C4-2B (cell line): ENCODE results near the gene ZNF653.

Source experiments
- H3K27ac ChIP-seq: fragments of 450-650 bp; 2 replicates; pipeline ENCODE4 v1.5.1; 2017
- ZFX ChIP-seq: fragments of 450-650 bp; IDR thresholded peaks from 2 replicates; pipeline ENCODE4 v1.6.1; 2017
- TF ChIP-seq, protein P1 (sequence below): fragments of 450-650 bp; conservative IDR thresholded peaks from 2 replicates; pipeline ENCODE4 v1.5.1; 2017; ENCODE audit warnings: mild to moderate bottlenecking

ZNF653 gene

DNA sequence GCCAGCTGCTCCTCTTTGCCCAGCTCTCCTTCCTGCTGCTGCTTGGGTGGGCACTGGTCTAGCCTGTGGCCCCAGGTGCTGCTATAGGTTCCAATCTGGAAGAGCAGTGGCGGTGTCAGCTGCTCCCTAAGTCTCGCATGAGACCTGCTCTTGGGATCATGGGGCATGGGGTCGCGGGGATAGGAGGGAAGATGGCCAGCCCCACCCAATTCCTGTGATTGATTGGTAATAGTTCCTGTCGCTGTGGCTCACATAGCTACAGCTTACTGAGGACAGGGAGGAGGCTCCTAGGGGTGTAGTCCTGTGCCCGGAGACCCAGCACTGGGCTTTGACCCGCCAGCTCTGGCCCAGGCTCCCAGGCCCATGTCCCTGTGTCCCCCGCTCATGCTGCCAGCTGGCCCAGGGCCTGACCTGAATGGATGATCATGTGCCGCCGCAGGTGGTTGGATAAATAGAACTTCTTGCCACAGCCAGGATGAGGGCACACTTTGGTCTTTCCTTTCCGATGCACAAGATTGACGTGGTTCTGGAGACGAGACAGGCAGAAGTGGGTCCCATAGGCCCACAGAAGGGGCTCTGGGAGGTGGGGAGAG is 20.3 kb downstream of the ZNF653 start:
- H3K27ac ChIP-seq = 0 out of 2 replicates have a peak overlapping the region, but pooled peaks have one; percentile 1
- TF ChIP-seq ZFX = no peak
- TF ChIP-seq, protein P1, sequence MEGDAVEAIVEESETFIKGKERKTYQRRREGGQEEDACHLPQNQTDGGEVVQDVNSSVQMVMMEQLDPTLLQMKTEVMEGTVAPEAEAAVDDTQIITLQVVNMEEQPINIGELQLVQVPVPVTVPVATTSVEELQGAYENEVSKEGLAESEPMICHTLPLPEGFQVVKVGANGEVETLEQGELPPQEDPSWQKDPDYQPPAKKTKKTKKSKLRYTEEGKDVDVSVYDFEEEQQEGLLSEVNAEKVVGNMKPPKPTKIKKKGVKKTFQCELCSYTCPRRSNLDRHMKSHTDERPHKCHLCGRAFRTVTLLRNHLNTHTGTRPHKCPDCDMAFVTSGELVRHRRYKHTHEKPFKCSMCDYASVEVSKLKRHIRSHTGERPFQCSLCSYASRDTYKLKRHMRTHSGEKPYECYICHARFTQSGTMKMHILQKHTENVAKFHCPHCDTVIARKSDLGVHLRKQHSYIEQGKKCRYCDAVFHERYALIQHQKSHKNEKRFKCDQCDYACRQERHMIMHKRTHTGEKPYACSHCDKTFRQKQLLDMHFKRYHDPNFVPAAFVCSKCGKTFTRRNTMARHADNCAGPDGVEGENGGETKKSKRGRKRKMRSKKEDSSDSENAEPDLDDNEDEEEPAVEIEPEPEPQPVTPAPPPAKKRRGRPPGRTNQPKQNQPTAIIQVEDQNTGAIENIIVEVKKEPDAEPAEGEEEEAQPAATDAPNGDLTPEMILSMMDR = no peak

- H3K27ac ChIP-seq = peak overlapping the region; percentile 84
- TF ChIP-seq ZFX = no peak
- TF ChIP-seq, protein P1 = no peak
Measured at GRCh38 chr19:11483366-11484111, 22.1 kb downstream of the ZNF653 start.

- TF ChIP-seq ZFX = no peak
- TF ChIP-seq, protein P1 = peak; percentile 100
- peak overlapping the region; percentile 84 for H3K27ac ChIP-seq
Measured at GRCh38 chr19:11482384-11483050, 23.1 kb downstream of the ZNF653 start.

DNA sequence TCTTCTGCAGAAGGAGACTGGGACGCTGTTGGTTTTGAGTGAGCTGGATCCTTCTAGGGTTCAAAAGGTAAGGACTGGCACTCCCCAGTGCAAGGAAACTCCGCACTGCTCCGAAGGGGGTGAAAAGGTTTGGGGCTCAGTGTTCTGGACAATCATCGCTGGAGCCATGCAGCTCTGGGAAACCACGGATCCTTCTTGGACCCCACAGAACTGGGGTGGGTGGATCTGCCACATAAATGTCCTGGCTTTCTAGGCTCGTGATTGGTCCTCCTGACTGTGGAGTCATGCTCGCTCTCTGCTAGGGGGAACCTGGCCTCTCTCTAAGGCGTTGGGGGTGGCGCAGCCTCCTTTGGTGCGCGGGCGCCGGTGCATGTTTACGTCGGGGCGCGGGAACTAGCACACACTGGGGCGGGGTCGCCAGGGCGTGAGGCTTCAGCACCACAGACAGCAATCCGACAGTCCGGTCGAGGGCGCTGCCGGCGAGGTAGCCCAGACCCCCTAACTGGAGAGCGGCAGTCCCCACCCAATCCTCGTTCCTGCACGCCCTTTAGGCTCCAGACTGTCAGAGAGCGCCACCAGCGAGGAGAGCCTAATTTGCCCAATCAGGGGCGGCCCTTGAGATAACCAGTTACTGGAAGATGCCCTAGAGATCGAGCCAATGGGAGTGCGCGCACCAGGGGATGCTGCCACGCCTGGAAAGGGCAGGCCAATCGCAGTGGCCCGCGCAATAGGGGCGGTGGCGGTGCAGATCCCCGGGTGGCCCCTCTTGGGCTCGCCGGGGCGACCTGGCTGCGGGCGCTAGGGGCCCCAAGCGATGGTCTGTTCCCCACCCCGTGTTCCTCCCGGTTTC is 23.9 kb downstream of the ZNF653 start:
- no peak for TF ChIP-seq ZFX
- TF ChIP-seq, protein P1 = no peak
- H3K27ac ChIP-seq = peak overlapping the region; percentile 84

DNA sequence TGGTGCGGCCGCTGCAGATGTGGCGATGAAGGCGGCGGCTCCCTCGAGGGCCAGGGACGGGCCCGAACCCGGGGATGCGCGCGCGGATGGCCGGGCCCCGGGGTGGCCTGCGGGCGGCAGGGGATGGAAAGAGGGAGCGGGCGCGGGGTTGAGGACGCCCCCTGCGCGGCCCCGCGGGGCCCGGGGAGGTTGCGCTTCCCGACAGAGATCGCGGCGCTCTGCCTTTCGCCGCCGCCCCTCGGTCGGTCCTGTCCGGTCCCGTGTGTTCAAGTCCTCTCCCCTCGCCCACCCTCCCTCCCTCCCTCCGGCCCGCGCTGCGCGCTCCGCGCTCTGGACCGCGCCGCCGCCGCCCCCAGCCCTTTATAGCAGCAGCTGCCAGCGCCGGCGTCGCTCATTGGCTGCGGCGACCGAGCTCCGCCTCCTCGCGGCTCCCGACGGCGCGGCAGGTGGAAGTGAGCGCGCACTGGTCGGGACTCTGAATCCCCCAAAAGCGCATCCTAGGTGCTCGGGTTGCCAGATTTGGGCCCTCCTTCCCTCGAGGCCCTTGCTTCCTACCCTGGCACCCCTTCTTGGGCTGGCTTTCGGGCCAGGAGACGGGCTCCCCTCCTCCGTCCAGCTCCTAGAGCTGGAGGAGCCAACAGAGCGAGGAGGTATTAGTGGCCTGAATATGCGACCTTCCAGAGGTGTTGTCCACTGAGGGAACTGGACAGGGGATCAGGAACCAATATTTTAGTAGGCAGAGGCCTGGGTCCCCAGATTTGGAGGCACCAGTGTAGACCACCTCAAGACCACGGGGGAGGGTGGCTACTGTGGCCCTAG is 24.7 kb downstream of the ZNF653 start, which contains the start of gene ELAVL3:
Gene ELAVL3, minus strand, starts transcription at position 332 of the 819 bp plus-strand sequence. CDS start 438 bp downstream, outside the sequence.
- TF ChIP-seq, protein P1 = no peak
- H3K27ac ChIP-seq = peak within 1 kb of the TSS; percentile 84

GRCh38 chr19:11479898-11480714 is 25.5 kb downstream of the ZNF653 start:
- no peak overlapping the region for H3K27ac ChIP-seq
- TF ChIP-seq, protein P1 = no peak
- TF ChIP-seq ZFX = no peak
